ENCODE measurements around the gene POLR3E.
A peak's percentile ranks its signal among the peaks of the same experiment; 100 is the strongest.

Gene POLR3E

GRCh38 chr16:22296225-22297113, 740 bp upstream of the POLR3E start:
- H3K4me1 ChIP-seq (ENCODE audit: control insufficient read depth, insufficient read depth, low read depth, low read length), result peaks cover 4% of the 10 kb centered on the region
- peak overlapping the region; percentile 72 for H3K4me2 ChIP-seq (ENCODE audit: low read length, poor library complexity, severe bottlenecking)

GRCh38 chr16:22297871-22298733, 893 bp downstream of the POLR3E start:
- Histone ChIP-seq H2BK15ac (ENCODE audit: low read depth, poor library complexity, severe bottlenecking) (no peak overlapping the region), H3K79me1 (replicated peaks; ENCODE audit: low read length, poor library complexity, severe bottlenecking) (peaks cover 17% of the 10 kb centered on the region)
- 0% methylated on average over 33 of the region's 39 CpGs for WGBS

More at GRCh38 chr16:22296225-22297113, 740 bp upstream of the POLR3E start:
- peak; percentile 12 for DNase-seq
- no peak overlapping the region for H3K18ac ChIP-seq (ENCODE audit: low read depth in 1 of 2, low read length in 2 of 2)
- peaks cover 5% of the 10 kb centered on the region for H3K79me1 ChIP-seq (replicated peaks; ENCODE audit: low read length, poor library complexity, severe bottlenecking)
- no peak overlapping the region for H2AFZ ChIP-seq (ENCODE audit: low read depth, low read length)
- no peak overlapping the region for H3K27ac ChIP-seq (ENCODE audit: low read length, poor library complexity, severe bottlenecking)
- H2AK5ac ChIP-seq (ENCODE audit: low read length, severe bottlenecking), result no peak overlapping the region
- no peak overlapping the region for H3K14ac ChIP-seq (ENCODE audit: low read length in 2 of 2)
- H2BK5ac ChIP-seq (ENCODE audit: low read depth, low read length, poor library complexity, severe bottlenecking), result no peak overlapping the region
- H4K8ac ChIP-seq (ENCODE audit: low read length), result no peak overlapping the region
- no peaks in the 10 kb centered on the region for H3K9me3 ChIP-seq (ENCODE audit: control insufficient read depth, low read length)
- H2BK12ac ChIP-seq (ENCODE audit: low read length in 2 of 2), result no peak overlapping the region
- no peak overlapping the region for H3K4ac ChIP-seq (ENCODE audit: low read depth in 1 of 2, low read length in 2 of 2)
- H3K4me3 ChIP-seq (ENCODE audit: insufficient read depth in 1 of 2, low read depth in 1 of 2, low read length in 2 of 2), result peak overlapping the region; percentile 42 to 91
- no peak overlapping the region for H3K23ac ChIP-seq (ENCODE audit: low read length in 2 of 2)
- peak overlapping the region; percentile 94 for H3K9ac ChIP-seq (ENCODE audit: low read length)
- H2BK15ac ChIP-seq (ENCODE audit: low read depth, poor library complexity, severe bottlenecking), result no peak overlapping the region
- no peak overlapping the region for H4K91ac ChIP-seq (ENCODE audit: low read length)
- no peaks in the 10 kb centered on the region for H3K27me3 ChIP-seq (ENCODE audit: control insufficient read depth in 1 of 2, insufficient read depth in 1 of 2, low read length in 2 of 2)
- no peak overlapping the region for H2BK120ac ChIP-seq (ENCODE audit: low read depth, low read length)
- WGBS, result 5% methylated on average over 14 of the region's 17 CpGs
- peaks cover 0 to 3% of the 10 kb centered on the region in 2 experiments for H3K36me3 ChIP-seq (ENCODE audit: control insufficient read depth in 1 of 2, insufficient read depth in 2 of 2, low read depth in 1 of 2, low read length in 2 of 2)

GRCh38 chr16:22299036-22299435, 1.8 kb downstream of the POLR3E start:
- Histone ChIP-seq H2AFZ (ENCODE audit: low read depth, low read length) (no peak overlapping the region), H3K36me3 (ENCODE audit: control insufficient read depth in 1 of 2, insufficient read depth in 2 of 2, low read depth in 1 of 2, low read length in 2 of 2) (peaks cover 16 to 24% of the 10 kb centered on the region in 2 experiments), H2BK12ac (ENCODE audit: low read length in 2 of 2) (no peak overlapping the region), H4K8ac (ENCODE audit: low read length) (no peak overlapping the region), H2AK5ac (ENCODE audit: low read length, severe bottlenecking) (no peak overlapping the region), H4K91ac (ENCODE audit: low read length) (no peak overlapping the region), H3K4me3 (ENCODE audit: insufficient read depth in 1 of 2, low read depth in 1 of 2, low read length in 2 of 2) (no peak overlapping the region), H3K9me3 (ENCODE audit: control insufficient read depth, low read length) (no peaks in the 10 kb centered on the region), H3K79me1 (replicated peaks; ENCODE audit: low read length, poor library complexity, severe bottlenecking) (peaks cover 22% of the 10 kb centered on the region), H2BK120ac (ENCODE audit: low read depth, low read length) (no peak overlapping the region), H3K27ac (ENCODE audit: low read length, poor library complexity, severe bottlenecking) (no peak overlapping the region), H3K4me1 (ENCODE audit: control insufficient read depth, insufficient read depth, low read depth, low read length) (peaks cover 4% of the 10 kb centered on the region), H3K18ac (ENCODE audit: low read depth in 1 of 2, low read length in 2 of 2) (no peak overlapping the region), H3K23ac (ENCODE audit: low read length in 2 of 2) (no peak overlapping the region), H3K14ac (ENCODE audit: low read length in 2 of 2) (no peak overlapping the region), H3K4ac (ENCODE audit: low read depth in 1 of 2, low read length in 2 of 2) (no peak overlapping the region), H3K4me2 (ENCODE audit: low read length, poor library complexity, severe bottlenecking) (no peak overlapping the region), H2BK15ac (ENCODE audit: low read depth, poor library complexity, severe bottlenecking) (no peak overlapping the region), H3K27me3 (ENCODE audit: control insufficient read depth in 1 of 2, insufficient read depth in 1 of 2, low read length in 2 of 2) (no peaks in the 10 kb centered on the region), H3K9ac (ENCODE audit: low read length) (peak overlapping the region; percentile 90), H2BK5ac (ENCODE audit: low read depth, low read length, poor library complexity, severe bottlenecking) (no peak overlapping the region)
- peak; percentile 5 for DNase-seq
- 96% methylated on average over 1 of the region's 1 CpG for WGBS

More at GRCh38 chr16:22297871-22298733, 893 bp downstream of the POLR3E start:
- no peak overlapping the region for H2BK5ac ChIP-seq (ENCODE audit: low read depth, low read length, poor library complexity, severe bottlenecking)
- peak overlapping the region; percentile 90 for H3K9ac ChIP-seq (ENCODE audit: low read length)
- H2BK12ac ChIP-seq (ENCODE audit: low read length in 2 of 2), result no peak overlapping the region
- peak; percentile 99 for DNase-seq
- peak overlapping the region; percentile 85 to 89 for H3K4me3 ChIP-seq (ENCODE audit: insufficient read depth in 1 of 2, low read depth in 1 of 2, low read length in 2 of 2)
- H3K9me3 ChIP-seq (ENCODE audit: control insufficient read depth, low read length), result no peaks in the 10 kb centered on the region
- H4K8ac ChIP-seq (ENCODE audit: low read length), result peak overlapping the region; percentile 35
- H2BK120ac ChIP-seq (ENCODE audit: low read depth, low read length), result no peak overlapping the region
- H2AFZ ChIP-seq (ENCODE audit: low read depth, low read length), result peak overlapping the region; percentile 80
- H3K27me3 ChIP-seq (ENCODE audit: control insufficient read depth in 1 of 2, insufficient read depth in 1 of 2, low read length in 2 of 2), result no peaks in the 10 kb centered on the region
- peak overlapping the region; percentile 84 for H3K4me2 ChIP-seq (ENCODE audit: low read length, poor library complexity, severe bottlenecking)
- H3K18ac ChIP-seq (ENCODE audit: low read depth in 1 of 2, low read length in 2 of 2), result peak overlapping the region; percentile 67 to 82
- peaks cover 13 to 17% of the 10 kb centered on the region in 2 experiments for H3K36me3 ChIP-seq (ENCODE audit: control insufficient read depth in 1 of 2, insufficient read depth in 2 of 2, low read depth in 1 of 2, low read length in 2 of 2)
- H4K91ac ChIP-seq (ENCODE audit: low read length), result no peak overlapping the region
- H3K23ac ChIP-seq (ENCODE audit: low read length in 2 of 2), result no peak overlapping the region
- H3K14ac ChIP-seq (ENCODE audit: low read length in 2 of 2), result peak overlapping the region in 1 of 2 experiments; percentile 96
- peaks cover 4% of the 10 kb centered on the region for H3K4me1 ChIP-seq (ENCODE audit: control insufficient read depth, insufficient read depth, low read depth, low read length)
- H3K4ac ChIP-seq (ENCODE audit: low read depth in 1 of 2, low read length in 2 of 2), result peak overlapping the region in 1 of 2 experiments; percentile 32
- no peak overlapping the region for H2AK5ac ChIP-seq (ENCODE audit: low read length, severe bottlenecking)
- peak overlapping the region; percentile 71 for H3K27ac ChIP-seq (ENCODE audit: low read length, poor library complexity, severe bottlenecking)
